DMS53 (cell line): ENCODE measurements around the gene CBX6.

Experiments used
- DNase-seq: peaks from one replicate; lab custom pipeline; 2025; lab: John Stamatoyannopoulos, UW

Gene CBX6

DNA sequence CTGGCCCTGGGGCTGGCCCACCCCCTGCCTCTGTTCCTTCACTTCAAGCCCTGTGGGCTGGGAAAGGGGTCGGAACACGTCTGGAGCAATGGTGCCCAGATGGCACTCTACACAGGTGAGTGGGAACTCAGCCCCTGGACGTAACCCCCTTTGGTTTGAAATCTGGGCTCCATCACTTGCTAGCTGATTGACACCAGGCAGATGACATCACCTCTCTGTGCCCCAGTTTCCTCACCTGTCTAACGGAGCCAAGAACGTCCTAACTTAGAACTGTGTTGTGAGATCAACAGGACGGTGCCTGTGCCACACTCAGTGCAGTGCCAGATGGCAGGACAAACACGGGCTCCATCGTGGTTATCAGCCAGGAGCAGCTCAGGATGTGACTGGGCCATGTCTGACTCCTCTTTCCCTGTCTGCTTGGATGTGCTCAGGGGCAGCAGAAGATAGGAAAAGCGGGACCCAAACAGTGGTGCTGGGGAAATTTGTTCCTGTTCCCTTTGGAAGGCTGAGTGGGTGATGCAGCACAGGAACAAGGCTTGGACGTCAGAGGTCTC lies 52.6 kb downstream of the CBX6 start:
- no peak for DNase-seq

DNA sequence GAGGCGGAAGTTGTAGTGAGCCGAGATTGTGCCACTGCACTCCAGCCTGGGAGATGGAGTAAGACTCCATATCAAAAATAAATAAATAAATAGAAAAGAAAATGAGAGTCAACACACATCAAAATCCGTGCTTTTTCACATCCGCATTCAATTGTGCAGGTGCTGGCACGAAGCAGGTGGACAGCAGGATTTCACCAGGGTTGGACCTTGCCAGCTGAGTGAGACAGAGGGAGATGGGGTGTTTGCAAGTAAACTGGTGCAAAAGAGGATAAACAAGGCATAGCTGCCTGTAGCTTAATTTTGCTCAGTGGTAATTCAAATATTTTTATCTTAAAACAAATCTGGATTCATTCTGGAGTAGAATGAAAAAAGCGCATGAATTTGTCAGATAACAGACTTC lies 54.8 kb downstream of the CBX6 start:
- no peak for DNase-seq

DNA sequence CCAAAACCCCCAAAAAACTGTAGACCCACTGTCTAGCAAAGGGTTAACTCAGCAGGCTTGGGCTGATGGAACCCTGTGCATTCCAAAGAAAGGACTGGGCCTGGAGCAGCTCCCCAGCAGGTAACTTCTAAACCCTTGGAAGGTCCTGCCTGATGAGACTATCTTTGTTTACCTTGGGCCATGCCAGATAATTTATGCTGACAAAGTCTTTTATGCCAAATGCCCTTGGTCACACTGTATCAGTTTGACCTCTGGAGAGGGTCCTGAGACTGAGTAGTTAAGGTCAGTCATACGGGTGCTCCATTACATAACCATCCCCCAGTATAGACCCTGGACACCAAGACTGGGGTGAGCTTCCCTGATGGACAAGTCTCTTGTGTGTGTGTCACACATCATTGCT lies 56.2 kb downstream of the CBX6 start:
- DNase-seq, result no peak
